ENCODE data around the gene MXD4.
"Not testable (repeated sequence)": the region's sequence is repeated elsewhere in the genome, so short reads cannot be mapped to it uniquely, and the experiment has no call there.

Gene MXD4

DNA sequence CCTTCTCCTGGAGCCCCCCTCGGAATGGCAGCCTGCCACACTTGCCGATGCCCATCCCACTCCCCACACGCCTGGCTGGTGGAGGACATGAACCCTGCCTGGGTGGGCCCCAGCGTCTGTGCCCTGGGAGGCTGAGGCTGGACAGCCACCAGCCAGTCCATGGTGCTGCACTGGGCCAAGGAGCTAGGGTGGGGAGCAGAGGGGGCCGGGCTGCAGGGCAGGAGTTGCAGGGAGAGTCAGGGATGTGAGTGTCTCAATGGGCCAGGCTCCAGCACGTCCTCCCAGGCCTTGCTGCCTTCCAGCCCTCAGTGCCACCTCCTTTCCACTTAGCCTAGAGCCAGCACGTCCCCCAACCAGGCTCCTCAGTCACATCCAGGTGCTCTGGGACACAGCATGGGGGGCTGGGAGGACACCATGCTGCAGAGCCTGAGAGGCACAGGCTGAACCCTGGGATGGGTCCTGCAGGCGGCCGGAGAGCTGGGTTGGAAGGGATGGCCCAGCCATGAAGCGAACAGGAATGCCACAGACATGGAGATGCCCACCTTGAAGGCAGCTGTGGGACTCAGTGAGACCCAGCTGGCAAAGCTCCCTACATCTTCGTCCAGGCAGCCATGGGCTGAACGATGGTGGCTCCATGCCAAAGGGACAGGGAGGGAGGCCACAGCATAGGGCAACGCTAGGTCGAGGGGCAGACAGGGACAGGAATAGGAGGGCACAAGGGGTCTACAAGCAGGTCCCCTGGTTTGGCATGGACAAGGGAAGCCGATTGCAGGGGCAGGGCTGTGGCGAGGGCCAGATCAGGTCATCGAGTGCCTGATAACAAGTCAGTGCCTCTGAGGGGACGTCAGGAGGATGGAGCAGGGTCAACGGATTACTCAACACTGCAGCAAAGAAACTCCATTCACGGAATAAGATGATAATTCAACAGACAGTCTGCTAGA is 30.1 kb upstream of the MXD4 start:
- DNase-seq = no peak

DNA sequence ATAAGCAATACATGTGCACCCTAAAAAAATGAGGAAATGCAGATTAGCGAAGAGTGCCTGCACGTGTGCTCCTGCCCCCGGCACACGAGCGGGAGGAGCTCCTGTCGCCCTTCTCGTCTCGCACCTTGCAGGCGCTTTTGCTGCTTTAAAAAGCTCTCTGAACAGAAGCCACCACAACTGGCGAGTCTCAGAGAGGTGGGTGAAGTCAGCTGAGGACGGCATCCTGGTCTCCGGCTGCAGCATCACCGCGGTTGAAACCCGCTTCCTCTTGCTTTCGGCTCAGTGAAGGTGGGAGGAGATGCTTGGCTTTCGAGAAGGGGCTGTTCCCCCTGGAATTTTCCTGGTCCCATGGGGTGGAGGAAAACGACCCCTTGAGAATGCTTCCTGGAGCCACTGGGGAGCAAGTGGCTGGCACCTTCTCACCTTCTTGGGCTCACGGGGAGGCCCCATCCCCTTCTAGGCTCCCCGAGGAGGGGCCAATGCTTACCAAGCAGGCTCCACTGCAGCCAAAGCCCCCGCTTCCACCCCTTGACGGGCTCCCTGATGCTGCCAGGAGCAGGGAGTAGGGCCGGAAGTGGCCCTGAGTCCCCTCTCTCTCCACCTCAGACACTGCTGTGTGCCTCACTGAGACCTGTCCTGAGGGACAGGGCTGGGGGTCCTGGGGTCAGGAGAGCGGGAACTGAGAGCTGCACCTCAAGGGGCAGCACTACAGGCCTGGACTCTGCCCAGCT is 29.2 kb upstream of the MXD4 start:
- DNase-seq = peak; percentile 64

DNA sequence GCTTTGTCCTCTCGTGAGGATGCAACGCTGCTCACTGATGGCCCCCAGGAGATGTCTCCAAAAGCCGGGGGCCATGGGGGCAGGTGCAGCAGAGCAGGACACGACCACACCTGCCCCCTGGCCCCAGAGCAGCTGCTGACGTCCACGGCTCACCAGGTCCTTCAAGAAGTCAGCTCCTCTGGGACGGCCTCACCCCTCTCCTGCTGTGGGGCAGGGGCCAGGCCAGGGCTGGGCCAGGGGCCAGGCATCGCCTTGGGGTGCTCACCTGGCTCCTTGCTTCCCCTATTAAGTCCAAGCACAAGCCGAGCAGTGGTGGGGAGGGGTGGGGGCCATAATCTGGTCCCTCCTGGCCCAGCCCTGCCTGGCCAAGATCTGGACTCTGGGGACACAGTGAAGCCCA is 28.6 kb upstream of the MXD4 start:
- no peak for DNase-seq

DNA sequence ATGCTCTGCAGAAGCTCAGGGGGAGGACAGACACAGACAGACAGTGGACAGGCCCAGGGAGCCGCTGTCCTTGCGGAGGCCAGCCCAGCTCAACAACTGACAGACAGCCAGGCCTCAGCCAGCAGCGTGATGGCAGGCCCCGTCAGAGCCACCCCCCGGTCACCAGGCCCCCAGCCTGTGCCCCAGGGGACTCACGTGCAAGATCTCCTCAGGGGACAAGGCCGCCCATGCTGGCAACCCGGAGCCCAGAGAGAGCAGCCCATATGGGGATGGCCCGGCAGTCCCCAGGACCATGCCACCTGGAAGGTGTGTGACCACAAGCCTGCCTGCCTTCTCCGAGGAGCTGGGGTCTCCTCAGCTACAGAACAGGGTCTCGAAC is 28.0 kb upstream of the MXD4 start:
- DNase-seq = no peak

DNA sequence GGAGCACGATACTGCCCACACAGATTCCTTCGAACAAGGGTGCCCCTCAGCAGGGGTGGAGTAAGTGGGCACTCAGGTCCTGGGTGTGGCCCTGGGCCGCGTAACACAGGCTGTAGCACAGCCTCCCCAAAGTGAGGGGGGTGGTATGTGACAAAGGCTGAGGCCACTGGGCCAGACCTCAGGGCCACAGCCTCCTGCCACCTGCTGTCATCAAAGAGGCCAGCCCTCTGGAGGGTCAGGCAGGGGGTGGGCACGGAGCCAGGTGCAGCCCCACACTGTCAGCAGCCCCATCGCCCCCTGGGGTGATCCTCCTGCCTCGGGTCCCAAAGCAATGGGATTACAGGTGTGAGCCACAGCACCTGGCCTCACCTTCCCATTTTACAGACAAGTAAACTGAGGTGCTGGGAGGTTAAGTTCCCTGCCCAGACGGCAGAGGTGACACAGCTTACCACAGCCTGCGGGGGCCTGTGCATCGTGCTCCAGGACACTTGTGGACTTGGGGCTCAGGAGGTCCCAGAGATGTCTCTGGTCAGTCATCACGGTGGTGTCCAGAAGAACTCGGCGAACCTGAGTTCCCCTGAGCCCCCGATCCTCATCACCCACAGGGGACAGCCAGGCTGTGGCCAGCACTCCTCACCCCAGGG is 27.5 kb upstream of the MXD4 start:
- DNase-seq = no peak

DNA sequence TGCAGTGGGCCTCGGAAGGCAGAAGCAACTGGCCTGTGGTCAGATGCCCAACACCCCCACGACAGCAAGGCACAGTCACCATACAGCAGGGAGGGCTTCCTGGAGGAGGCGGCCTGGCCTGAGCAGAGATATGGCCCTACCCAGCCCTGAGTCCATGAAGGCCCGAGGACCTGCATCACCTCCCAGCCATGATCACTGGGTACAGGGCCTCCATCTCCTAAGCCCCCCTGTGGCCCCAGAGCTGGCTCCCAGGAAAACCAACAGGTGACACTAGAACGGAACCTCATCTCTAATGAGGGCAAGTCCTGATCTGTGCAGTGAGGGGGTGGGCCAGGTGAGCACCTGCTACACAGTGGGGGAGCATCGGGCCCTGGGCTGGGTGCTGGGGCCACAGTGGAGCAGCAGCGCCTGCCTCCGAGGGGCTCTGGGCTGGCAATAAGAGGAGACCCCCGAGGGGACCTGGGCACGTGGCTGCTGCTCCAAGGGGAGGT is 26.2 kb upstream of the MXD4 start:
- no peak for DNase-seq

DNA sequence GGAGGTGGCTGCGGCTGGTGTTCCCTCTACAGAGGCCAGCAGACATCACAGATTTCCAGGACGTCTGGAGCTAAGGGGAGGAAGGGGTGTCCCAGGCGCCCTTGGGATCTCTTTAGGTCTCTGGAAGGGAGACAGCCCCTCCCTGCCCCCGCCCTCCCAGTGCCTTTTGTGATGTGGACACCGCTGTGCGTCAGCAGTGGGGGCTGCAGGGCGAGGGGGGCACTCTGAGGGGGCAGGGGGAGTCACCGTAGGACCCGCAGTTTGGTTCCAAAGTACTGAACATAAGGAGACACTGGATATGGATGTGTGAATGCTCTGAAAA is 25.6 kb upstream of the MXD4 start:
- no peak for DNase-seq

DNA sequence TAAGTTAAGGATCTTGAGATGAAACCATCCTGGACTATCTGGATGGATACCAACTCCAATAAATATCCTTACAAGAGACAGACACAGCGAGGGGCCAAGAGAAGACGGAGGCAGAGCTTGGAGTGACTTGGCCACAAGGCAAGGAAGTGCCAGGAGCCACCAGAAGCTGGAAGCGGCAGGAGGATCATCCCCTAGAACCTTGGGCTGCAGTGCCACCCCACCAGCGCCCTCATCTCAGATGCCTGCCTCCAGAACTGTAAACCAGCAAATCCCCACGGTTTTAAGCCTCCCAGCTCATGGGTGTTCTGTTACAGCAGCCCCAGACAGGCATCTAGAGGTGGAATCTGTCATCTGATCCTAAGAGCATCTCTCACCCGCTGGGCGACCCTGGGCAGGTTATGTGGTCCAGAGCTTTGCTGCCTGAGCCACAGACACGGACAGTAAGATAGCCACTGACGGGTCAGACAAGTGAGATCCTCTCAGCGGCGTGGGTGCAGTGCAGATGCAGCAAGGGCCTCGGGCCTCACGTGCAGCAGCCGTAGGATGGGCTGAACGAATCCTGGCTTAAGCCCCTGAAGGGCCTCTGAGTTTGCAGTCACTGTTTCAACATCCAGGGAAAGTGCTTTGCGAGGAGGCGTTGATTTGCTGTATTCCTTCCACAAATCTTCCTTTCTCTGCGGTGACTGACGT is 25.1 kb upstream of the MXD4 start:
- DNase-seq = no peak

DNA sequence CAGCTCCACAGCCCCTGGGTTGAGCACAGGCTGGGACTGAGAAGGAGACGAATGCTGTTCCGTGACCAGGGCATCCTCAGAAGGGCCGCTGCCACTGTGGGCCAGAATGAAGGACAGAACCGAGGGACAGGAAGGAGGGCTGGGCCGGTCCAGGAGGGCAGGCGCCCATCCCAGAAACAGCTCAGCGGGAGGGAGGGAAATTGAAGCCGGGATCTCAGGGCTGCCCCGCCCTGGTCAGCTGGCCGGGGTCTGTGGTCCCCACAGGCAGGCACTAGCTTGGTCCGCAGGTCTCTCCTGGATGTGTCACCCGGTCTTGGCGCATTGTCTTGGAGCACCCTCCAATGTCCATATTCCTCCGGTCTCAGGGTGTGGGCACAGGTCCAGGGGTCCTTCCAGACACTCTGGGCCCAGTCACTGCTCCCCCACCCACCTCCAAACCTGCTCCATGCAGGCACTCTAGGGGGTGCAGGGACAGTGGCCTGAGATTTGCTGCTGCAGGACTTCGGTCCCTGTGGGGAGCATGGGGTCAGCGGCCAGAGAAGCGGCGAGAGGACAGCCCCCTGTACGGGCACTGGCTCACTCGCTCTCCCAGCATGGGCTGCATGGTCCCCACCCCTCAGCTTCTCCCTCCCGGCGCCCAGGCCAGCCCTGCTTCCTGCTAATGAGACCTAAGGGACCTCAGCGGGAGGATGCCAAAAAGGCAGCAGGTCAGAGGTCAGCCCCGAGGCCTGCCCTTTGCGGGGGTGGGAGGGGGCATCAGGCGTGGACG is 23.9 kb upstream of the MXD4 start:
- no peak for DNase-seq

DNA sequence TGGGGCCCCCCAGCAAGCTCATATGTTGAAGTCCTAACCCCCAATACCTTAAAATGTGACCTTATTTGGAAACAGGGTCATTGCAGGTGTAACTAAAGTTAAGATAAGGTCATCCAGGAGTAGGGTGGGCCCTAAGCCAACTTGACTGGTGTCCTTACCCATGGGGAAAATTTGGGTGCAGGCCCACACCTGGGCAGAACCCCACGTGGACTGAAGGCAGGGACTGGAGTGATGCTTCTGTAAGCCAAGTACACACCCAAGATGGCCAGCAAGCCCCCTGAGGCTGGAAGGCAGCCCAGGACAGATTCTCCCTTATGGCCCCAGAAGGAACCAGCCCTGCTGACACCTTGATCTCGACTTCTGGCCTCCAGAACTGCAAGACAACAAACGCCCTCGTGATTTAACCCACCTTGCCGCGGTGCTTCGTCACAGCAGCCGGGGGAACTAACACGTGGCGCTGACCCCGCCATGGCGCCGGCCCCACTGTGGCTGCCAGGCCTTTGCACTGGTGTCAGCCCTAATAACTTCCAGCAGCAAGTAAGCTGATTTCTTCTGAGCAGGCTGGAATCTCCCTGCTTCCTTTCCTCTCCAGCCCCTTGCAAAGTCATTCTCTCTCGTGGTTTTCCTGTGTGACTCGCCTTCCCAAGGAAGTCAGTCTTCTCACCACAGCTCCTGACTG is 23.2 kb upstream of the MXD4 start:
- no peak for DNase-seq

DNA sequence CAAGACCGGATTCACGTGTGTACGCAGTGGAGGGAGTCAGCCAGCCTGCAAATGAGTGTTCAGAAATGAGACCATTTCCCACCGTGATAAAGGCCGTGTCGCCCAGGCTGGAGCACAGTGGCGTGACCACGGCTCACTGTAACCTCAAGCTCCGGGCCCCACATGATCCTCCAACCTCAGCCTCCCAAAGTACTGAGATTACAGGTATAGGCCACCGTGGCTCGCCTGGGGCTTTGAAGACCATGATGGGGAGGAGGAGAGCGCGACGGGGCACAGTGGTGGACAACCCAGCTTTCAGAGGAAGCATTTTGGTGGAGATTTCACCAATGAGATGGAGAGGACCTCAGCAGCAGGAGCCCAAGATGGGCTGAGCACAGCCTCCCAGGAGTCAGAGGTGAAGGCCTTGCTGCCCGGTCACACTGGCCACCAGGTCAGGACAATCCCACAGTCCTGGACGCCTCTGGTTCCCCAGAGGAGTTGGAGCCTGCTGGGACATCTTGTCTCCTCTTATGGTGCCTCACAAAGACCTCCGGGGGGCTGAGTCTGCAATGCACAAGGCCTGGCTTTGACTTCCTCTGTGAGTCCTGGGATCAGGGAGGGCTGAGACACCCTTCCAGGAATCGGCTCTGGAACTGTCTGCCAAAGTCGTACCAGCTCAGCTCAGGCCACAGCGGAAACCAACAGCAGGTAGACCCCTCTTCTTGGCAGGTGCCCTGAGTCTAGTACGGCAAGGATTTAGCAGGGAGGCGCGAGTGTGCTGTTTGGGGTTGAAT is 22.4 kb upstream of the MXD4 start:
- DNase-seq = no peak

DNA sequence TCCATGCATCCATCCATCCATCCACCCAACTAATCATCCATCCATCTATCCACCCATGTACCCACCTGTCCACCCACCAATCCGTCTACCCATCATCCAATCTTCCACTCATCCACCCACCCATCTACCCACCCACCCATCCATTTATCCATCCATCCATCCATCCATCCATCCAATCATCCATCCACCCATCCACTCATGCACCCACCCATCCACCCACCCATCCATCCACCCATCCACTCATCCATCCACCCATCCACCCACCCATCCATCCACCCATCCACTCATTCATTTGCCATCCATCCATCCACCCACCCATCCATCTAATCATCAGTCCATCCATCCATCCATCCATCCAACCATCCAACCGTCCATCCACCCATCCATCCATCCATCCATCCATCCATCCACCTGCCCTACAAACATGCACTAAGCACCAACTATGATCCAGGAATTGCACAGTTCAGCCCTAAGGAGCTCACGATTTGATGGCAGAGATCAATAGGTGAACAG is 21.3 kb upstream of the MXD4 start:
- no peak for DNase-seq

DNA sequence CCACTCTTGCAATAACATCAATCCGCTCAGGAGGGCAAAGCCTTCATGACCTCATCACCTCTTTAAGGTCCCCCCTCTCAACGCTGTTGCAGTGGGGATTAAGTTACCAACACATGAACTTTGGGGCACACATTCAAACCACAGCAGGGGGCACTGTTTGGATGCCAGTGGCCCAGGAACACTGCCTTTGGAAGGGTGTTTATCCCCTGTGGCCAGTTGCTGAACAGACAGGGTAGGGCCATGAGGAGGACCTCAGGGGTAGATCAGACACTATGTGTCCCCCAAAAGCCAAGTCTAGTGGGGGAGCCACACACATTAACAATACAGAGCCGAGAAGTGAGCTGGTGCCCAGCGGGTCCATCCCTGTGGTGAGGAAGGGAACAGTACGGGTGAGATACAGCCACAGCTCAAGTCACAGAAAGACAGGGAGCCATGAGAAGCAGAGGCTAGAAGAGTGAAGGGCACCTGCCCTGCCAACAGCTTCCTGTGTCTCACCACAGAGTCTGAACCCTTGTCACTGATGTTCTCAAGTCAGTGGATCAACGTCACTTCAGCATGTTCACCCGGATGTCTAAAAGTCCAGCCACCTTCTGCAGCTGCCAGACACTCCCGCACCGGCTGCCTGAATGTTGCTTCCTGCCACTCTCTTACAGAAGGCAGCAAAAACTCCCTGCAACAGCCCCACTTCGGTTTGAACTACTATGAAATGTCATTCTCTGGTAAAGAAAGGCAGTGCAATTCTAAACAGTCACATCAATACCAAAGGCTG is 19.9 kb upstream of the MXD4 start:
- peak; percentile 63 for DNase-seq

DNA sequence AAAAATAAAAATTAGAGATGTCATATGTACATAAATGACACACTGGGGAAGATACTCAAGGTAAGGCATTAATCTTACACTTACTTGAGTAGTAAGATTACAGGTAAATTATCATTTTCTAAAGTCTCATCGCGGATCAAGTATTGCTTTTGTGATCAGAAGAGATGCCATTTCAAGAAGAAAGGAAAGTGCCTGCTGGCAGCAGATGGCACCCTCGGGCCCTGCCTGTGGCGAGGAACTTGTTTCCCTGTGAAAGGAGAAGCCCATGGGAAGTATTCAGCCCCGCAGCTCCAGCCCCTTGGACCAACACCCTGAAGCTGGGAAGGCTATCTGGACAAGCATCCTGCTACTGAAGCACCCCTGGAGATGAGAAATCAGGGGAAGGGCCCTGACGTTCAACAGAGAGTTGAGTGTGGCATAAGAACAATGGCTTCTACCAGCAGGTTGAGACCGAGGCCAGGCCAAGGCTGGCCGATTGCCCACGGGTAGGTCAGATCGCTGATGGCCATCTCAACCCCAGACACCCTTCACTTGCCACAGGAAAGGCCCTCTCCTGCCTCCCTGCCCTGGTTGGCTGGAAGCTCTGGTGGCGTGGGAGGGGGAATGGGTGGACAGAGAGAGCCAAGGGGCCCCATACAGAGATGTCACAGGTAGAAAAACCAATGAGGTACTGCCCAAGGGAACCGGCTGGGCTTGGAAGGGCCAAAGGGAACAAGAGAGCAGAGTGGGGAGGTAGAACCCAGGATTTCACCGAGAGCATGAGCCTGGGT is 18.8 kb upstream of the MXD4 start:
- DNase-seq = no peak

DNA sequence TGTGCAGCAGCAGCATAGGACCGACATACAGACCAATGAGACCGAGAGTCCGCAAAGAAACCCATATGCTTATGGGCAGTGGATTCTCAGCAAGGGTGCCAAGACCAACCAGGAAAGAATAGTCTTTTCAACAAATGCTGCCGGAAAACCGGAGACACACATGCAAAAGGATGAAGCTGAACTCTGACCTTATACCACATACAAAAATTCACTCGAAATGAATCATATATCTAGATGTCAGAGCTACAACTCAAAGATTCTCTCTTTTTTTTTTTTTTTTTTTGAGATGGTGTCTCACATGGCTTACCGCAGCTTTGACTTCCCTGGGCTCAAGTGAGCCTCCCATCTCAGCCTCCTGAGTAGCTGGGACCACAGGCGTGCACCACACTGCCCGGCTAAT is 16.0 kb upstream of the MXD4 start:
- no peak for DNase-seq

DNA sequence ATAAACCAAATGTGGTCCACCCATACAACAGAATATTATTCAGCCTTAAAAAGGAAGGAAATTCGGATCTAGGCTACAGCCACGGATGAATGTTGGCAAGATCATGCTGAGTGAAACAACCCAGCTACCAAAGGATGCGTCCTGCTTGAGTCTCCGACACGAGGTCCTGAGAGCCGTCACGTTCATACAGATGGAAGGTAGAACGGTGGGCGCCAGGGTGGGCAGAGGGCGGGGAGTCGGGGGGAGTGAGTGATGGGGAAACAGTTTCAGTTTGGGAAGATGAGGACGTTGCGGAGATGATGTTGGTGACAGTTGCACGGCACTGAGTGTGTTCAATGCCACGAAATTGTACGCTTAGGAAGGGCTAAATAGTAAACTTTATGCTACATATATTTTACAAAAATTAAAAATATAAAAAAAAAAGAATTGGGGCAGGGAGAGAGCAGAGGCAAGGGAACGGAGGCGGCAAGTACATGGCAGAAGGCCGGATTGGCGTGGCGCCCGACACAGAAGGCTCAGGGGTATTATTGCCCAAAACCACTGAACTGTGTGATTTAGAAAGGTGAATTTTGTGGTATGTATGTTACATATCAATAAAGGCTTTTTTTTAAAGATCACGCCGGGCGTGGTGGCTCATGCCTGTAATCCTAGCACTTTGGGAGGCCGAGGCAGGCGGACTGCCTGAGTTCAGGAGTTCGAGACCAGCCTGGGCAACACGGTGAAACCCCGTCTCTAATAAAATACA is 14.8 kb upstream of the MXD4 start:
- DNase-seq = no peak

DNA sequence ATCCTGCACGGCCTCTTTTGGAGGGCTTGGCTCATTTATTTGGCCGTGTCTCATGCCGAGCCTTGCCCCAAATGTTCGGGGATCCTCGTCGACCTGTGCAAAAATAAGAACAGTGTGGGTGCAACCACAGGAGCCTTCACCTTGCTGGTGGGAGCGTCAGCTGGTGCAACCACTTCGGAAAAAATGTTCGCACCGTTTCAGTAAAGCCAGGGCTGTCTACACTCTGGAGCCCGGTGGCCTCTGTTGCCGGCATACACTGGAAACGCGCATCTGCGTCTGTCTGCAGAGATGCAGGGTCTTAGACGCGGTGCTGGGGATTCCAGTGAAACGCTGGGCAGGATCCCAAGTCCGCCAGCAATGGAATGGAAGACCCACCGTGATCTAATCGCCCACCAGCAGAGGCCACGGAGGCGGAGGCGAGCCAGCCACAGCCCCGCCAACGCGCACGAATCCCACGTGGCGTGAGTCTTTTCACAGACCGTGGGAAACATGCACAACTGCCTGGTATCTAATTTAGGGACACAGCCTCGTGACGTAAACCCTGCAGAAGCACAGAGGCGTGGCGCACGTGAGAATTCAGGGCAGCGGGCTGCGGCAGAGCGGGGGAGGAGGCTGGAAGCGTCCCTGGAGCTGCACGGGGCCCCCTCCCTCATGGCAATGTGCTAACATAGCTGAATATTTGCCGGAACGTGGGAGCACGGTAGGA is 13.8 kb upstream of the MXD4 start:
- no peak for DNase-seq

DNA sequence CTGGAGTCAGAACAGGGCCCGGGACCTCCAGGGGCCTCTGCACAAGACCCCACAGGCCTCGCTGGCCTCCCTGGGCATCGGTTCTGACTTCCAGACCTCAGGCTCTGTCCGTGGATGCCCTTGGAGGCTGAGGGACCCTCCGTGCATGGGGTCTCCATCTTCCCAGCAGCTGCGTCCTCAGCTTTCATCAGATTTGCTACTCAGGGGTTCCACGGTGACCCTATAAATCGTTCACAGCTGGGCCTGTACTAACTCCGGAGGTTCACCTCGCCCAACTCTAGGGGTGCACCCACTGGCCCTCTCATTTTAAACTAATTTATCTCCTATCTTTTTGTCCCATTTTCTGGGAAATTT is 13.1 kb upstream of the MXD4 start:
- DNase-seq = not testable (repeated sequence)

All from activated CD4-positive, alpha-beta T cell treated with anti-CD3 and anti-CD28 coated beads for 48 hours (primary cell).